Measurements from ENCODE around the gene FNDC3B.

GRCh38 chr3:172317481-172317880 lies 278.1 kb downstream of the FNDC3B start:
- no peak for TF ChIP-seq PHF8 (IDR thresholded peaks at IDR 0.05; ENCODE audit: borderline replicate concordance, low read depth)
- no peak for TF ChIP-seq SREBF2 (IDR thresholded peaks at IDR 0.05)
- no peak for TF ChIP-seq CTCF (IDR thresholded peaks at IDR 0.05)
- no peak for TF ChIP-seq KDM1A (IDR thresholded peaks at IDR 0.05; ENCODE audit: low read depth)
- no peak for TF ChIP-seq JUN (IDR thresholded peaks at IDR 0.05)
- no peak for TF ChIP-seq RFX5 (IDR thresholded peaks at IDR 0.05)
- no peak for TF ChIP-seq ATOH8 (CRISPR knock-in tag; IDR thresholded peaks at IDR 0.05; ENCODE audit: low read depth)
- no peak for TF ChIP-seq POLR2A (IDR thresholded peaks at IDR 0.05; ENCODE audit: low read length)
- TF ChIP-seq RAD21 (conservative IDR thresholded peaks at IDR 0.05 in 1 of 2, IDR thresholded peaks at IDR 0.05 in 1 of 2) = no peak
- TF ChIP-seq ZFP36 (IDR thresholded peaks at IDR 0.05; ENCODE audit: borderline replicate concordance, partially characterized antibody) = no peak

All from A549 (cell line).